B cell (primary cell): ENCODE results near the gene AMH. TPM values are rescaled to one million over a fixed set of nuclear protein-coding genes. Genes with fewer than 3 reads are reported as not detected.
A peak's percentile ranks its signal among the peaks of the same experiment; 100 is the strongest.

Experiments used
- ATAC-seq: fragments of 200-7000 bp; cut with Tn5 transposase; one replicate; pipeline ENCODE4 v1.10.0; 2021; ENCODE audit warnings: low read depth, mild to moderate bottlenecking, moderate number of reproducible peaks, moderate library complexity
- CTCF ChIA-PET: fragments of 350-600 bp; sonication (Branson Sonifier 250); formaldehyde crosslinking; loops from one replicate; lab custom pipeline; 2021; ENCODE audit warnings: antibody characterized with exemption, inconsistent platforms; lab: Charles Lee
- POLR2A ChIA-PET: fragments of 350-600 bp; sonication (Branson Sonifier 250); formaldehyde crosslinking; loops from one replicate; lab custom pipeline; 2021; ENCODE audit warnings: antibody characterized with exemption; lab: Charles Lee
- DNase-seq: peaks from one replicate; pipeline ENCODE4 v3.0.0; 2013
- H2AFZ ChIP-seq: 2 replicates; pipeline ENCODE4 v1.6.1; 2012; ENCODE audit warnings: mild to moderate bottlenecking, low read depth, low read length; ENCODE audit not compliant: insufficient read depth, poor library complexity, severe bottlenecking
- H3K27ac ChIP-seq, 2 donors: 1 replicate in 1 of 2; 2 replicates in 1 of 2; pipeline ENCODE4 v1.5.1; 2012 to 2013; ENCODE audit warnings: low read length in 2 of 2, mild to moderate bottlenecking in 2 of 2, moderate library complexity in 1 of 2
- H3K27me3 ChIP-seq, 4 experiments: fragments of 200-600 bp in 1 of 4; sonication (generic) in 1 of 4; replicated peaks in 1 of 4; 1 replicate in 2 of 4; 2 replicates in 2 of 4; pipeline versions ENCODE4 v1.6.1 to v1.7.0; 2013 to 2016; ENCODE audit warnings: low read length in 3 of 4, mild to moderate bottlenecking in 2 of 4, mixed read lengths in 1 of 4, moderate library complexity in 1 of 4; ENCODE audit not compliant: insufficient read depth in 4 of 4, control insufficient read depth in 3 of 4; ENCODE audit errors: control extremely low read depth in 1 of 4
- H3K36me3 ChIP-seq, 2 experiments: replicated peaks in 1 of 2; 1 replicate in 1 of 2; 2 replicates in 1 of 2; pipeline versions ENCODE4 v1.6.1 to v1.7.1; 2013; ENCODE audit warnings: low read length in 1 of 2; ENCODE audit not compliant: insufficient read depth in 2 of 2, control insufficient read depth in 1 of 2; ENCODE audit errors: control extremely low read depth in 1 of 2, extremely low read depth in 1 of 2
- H3K4me1 ChIP-seq, 2 donors: fragments of 200-600 bp in 1 of 2; sonication (generic) in 1 of 2; 1 replicate in 1 of 2; 2 replicates in 1 of 2; pipeline versions ENCODE4 v1.5.1 to v1.6.1; 2013 to 2017; ENCODE audit warnings: low read length in 2 of 2; ENCODE audit not compliant: control insufficient read depth in 2 of 2, insufficient read depth in 2 of 2
- H3K4me2 ChIP-seq: replicated peaks from 2 replicates; pipeline ENCODE3; 2012; ENCODE audit warnings: mild to moderate bottlenecking, low read depth, low read length; ENCODE audit not compliant: poor library complexity, severe bottlenecking
- H3K4me3 ChIP-seq, 5 experiments: fragments of 200-600 bp in 1 of 5; sonication (generic) in 1 of 5; 1 replicate in 3 of 5; 2 replicates in 2 of 5; pipeline versions ENCODE4 v1.5.1 to v1.7.0; 2011 to 2016; ENCODE audit warnings: low read length in 4 of 5, mild to moderate bottlenecking in 4 of 5, low read depth in 2 of 5, control low read depth in 1 of 5, moderate library complexity in 1 of 5; ENCODE audit not compliant: insufficient read depth in 1 of 5; ENCODE audit errors: control extremely low read depth in 1 of 5, extremely low read depth in 1 of 5
- H3K79me2 ChIP-seq: fragments of 200-600 bp; sonication (generic); one replicate; pipeline ENCODE4 v1.6.0; 2016; ENCODE audit warnings: low read length; ENCODE audit not compliant: control insufficient read depth, insufficient read depth
- H3K9ac ChIP-seq: fragments of 200-600 bp; sonication (generic); 2 replicates; pipeline ENCODE4 v1.6.1; 2017; ENCODE audit warnings: mild to moderate bottlenecking, low read length, moderate library complexity
- H3K9me3 ChIP-seq, 3 donors: one replicate each; pipeline versions ENCODE4 v1.6.1 to v1.7.1; 2013; ENCODE audit warnings: low read length in 2 of 3; ENCODE audit not compliant: control insufficient read depth in 2 of 3, insufficient read depth in 1 of 3; ENCODE audit errors: control extremely low read depth in 1 of 3
- H4K20me1 ChIP-seq: 2 replicates; pipeline ENCODE4 v1.6.0; 2012; ENCODE audit warnings: mild to moderate bottlenecking, low read length; ENCODE audit not compliant: insufficient read depth, control insufficient read depth, poor library complexity, severe bottlenecking
- H3K27ac Mint-ChIP-seq: one replicate; pipeline ENCODE4 v1.8.0; 2021; ENCODE audit warnings: mixed read lengths
- H3K27me3 Mint-ChIP-seq: one replicate; pipeline ENCODE4 v1.8.0; 2021; ENCODE audit warnings: mixed read lengths
- H3K4me1 Mint-ChIP-seq: one replicate; pipeline ENCODE4 v1.8.0; 2021; ENCODE audit warnings: mixed read lengths
- H3K4me3 Mint-ChIP-seq: one replicate; pipeline ENCODE4 v1.8.0; 2021; ENCODE audit warnings: mixed read lengths
- H3K9me3 Mint-ChIP-seq: one replicate; pipeline ENCODE4 v1.8.0; 2022; ENCODE audit warnings: mixed read lengths; ENCODE audit not compliant: insufficient read depth
- CTCF ChIP-seq: fragments of 200-600 bp; IDR thresholded peaks from one replicate; pipeline ENCODE4 v1.8.0; 2022; ENCODE audit warnings: antibody characterized with exemption, mild to moderate bottlenecking
- EZH2 ChIP-seq: IDR thresholded peaks from 2 replicates; pipeline ENCODE4 v1.6.1; 2012; ENCODE audit warnings: borderline replicate concordance, low read depth, mild to moderate bottlenecking, moderate library complexity, low read length; ENCODE audit not compliant: insufficient read depth, poor library complexity, severe bottlenecking
- WGBS: methylation state at CpG from one replicate; pipeline ENCODE4 v1.1.5; 2013; ENCODE audit warnings: missing lambda C conversion rate; ENCODE audit not compliant: insufficient coverage; 5-methylcytosine and 5-hydroxymethylcytosine counted together
- intact Hi-C: fragments of 100-400 bp; cut with micrococcal nuclease; formaldehyde crosslinking; loops from one replicate; pipeline ENCODE4 v1.10.0; 2022
- polyA plus RNA-seq: library from polyadenylated mRNA; depleted of rRNA; stranded (reverse); fragments of >200 nt; gene quantifications from 2 replicates; pipeline ENCODE4 v1.2.3, GENCODE V29; 2012
- total RNA-seq, 2 donors: library from RNA; stranded (reverse); fragments of 120-200 nt in 1 of 2; gene quantifications; 1 replicate in 1 of 2; 2 replicates in 1 of 2; pipeline versions ENCODE4 v1.2.3 to v1.2.4, GENCODE V29; 2013 to 2022

Gene AMH
- total and polyA plus RNA-seq, 2 donors (not counting 1 experiment from before 2014, with no cell fraction given): 1.5 to 4.5 TPM

DNA sequence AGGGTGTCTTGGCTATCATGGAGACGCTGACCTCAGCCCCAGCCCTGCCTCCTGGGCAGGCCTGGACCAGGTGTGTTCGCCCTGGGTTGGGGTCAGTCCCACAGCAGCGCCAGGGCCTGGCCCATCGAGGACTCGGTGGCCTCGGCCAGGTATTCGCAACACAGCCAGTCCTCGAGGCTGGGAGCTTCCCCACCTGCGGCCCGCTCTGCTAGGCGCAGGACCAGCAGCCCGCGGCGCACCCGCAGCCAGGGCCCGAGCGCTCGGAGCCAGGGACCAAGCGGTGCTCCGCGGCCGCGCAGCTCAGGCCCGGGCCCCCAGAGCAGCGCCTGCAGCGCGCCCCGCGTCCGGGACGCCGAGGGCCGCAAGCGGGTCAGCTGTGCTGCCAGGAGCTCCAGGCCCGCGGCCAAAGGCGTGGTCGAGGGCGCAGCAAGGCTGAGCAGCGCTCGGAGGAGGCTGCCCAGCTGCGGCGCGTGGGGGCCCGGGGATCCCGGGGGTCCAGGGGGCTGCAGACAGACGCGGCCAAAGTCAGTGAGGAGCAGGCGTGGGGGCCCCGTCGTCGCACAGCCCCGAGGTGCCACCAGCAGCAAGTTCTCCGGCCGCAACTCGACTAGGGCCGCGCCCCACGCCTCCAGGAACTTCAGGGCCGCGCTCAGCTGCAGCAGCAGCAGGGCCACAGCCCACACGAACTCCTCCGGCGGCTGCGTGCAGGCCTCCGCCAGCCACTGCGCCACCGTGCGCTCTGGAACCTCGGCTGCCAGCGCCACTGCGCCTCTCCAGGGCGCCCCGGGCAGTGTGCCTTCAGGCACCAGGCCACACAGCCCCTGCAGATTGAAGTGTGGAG is 26.7 kb downstream of the AMH start:
- Histone ChIP-seq H3K4me3 (no peak overlapping the region), H3K27me3 (no peaks in the 10 kb centered on the region), H3K36me3 (peaks cover 0 to 35% of the 10 kb centered on the region in 2 experiments), H3K9ac (no peak overlapping the region), H4K20me1 (peaks cover 60% of the 10 kb centered on the region), H3K27ac (peak overlapping the region; percentile 18 to 41), H3K4me2 (peak overlapping the region; percentile 37), H3K4me1 (peaks cover 39 to 60% of the 10 kb centered on the region in 2 donors), H3K79me2 (peaks cover 85% of the 10 kb centered on the region), H3K9me3 (no peaks in the 10 kb centered on the region), H2AFZ (no peak overlapping the region)
- no peaks in the 10 kb centered on the region for H3K9me3 Mint-ChIP-seq
- H3K4me3 Mint-ChIP-seq: no peak overlapping the region
- WGBS: 97% methylated on average over 74 of the region's 74 CpGs
- DNase-seq (no peak), ATAC-seq (no peak)
- intact Hi-C loops: loop anchor here (2.0 to 10.0 kb wide), 3 partner anchors 13 to 199 kb away; partner anchors contain the start of gene GADD45B
- TF ChIP-seq EZH2 (no peak), CTCF (no peak)
- no peaks in the 10 kb centered on the region for H3K27me3 Mint-ChIP-seq
- CTCF ChIA-PET: interaction anchor here (0.5 to 7.5 kb wide), 13 partner anchors 9 to 304 kb away, joined by 3 to 66 read pairs (median 18); partner anchors contain the start of gene SF3A2
- H3K27ac Mint-ChIP-seq: no peak overlapping the region
- POLR2A ChIA-PET: interaction anchor here (0.6 to 10.8 kb wide), 7 partner anchors 13 to 421 kb away, joined by 3 to 134 read pairs (median 4); partner anchors contain the start of gene JSRP1
- H3K4me1 Mint-ChIP-seq: peaks cover 46% of the 10 kb centered on the region
